GM18526 (cell line): ENCODE data around the gene NOTCH2.

Experiments
- POLR2A ChIP-seq: IDR thresholded peaks from 3 replicates; pipeline ENCODE4 v1.6.1; 2011; ENCODE audit not compliant: insufficient read length; ENCODE audit errors: extremely low read depth

Gene NOTCH2

GRCh38 chr1:119943216-119943615 lies 126.2 kb downstream of the NOTCH2 start:
- TF ChIP-seq POLR2A = no peak

- TF ChIP-seq POLR2A = no peak
Measured at GRCh38 chr1:119941392-119941791, 128.1 kb downstream of the NOTCH2 start.

GRCh38 chr1:119940697-119941096 lies 128.8 kb downstream of the NOTCH2 start:
- TF ChIP-seq POLR2A = no peak

- TF ChIP-seq POLR2A = no peak
Measured at GRCh38 chr1:119937198-119937597, 132.3 kb downstream of the NOTCH2 start.

- no peak for TF ChIP-seq POLR2A
Measured at GRCh38 chr1:119935915-119936314, 133.5 kb downstream of the NOTCH2 start.

- no peak for TF ChIP-seq POLR2A
Measured at GRCh38 chr1:119935373-119935772, 134.1 kb downstream of the NOTCH2 start.

- TF ChIP-seq POLR2A = no peak
Measured at GRCh38 chr1:119933397-119933796, 136.1 kb downstream of the NOTCH2 start.

- TF ChIP-seq POLR2A = no peak
Measured at GRCh38 chr1:119929643-119930315, 139.7 kb downstream of the NOTCH2 start.

- TF ChIP-seq POLR2A = no peak
Measured at GRCh38 chr1:119926553-119926952, 142.9 kb downstream of the NOTCH2 start.

GRCh38 chr1:119924948-119925898 lies 144.2 kb downstream of the NOTCH2 start:
- no peak for TF ChIP-seq POLR2A

- no peak for TF ChIP-seq POLR2A
Measured at GRCh38 chr1:119920104-119920968, 149.1 kb downstream of the NOTCH2 start.

- TF ChIP-seq POLR2A = no peak
Measured at GRCh38 chr1:119919241-119919640, 150.2 kb downstream of the NOTCH2 start.

GRCh38 chr1:119918301-119918700 lies 151.2 kb downstream of the NOTCH2 start:
- no peak for TF ChIP-seq POLR2A

- TF ChIP-seq POLR2A = no peak
Measured at GRCh38 chr1:119917304-119918055, 152.0 kb downstream of the NOTCH2 start.

GRCh38 chr1:119915517-119915916 lies 153.9 kb downstream of the NOTCH2 start:
- no peak for TF ChIP-seq POLR2A
